ENCODE data around the gene TTC13. TPM values are rescaled to one million over a fixed set of nuclear protein-coding genes. Genes with fewer than 3 reads are reported as not detected.

TTC13 gene
- total RNA-seq, 1 experiment from 2014 or later: 12.3 TPM

- Histone ChIP-seq H3K27ac (ENCODE audit: low read depth, low read length) (no peak overlapping the region), H3K27me3 (ENCODE audit: insufficient read depth, low read length) (no peaks in the 10 kb centered on the region), H3K4me3 (replicated peaks in 1 of 2; ENCODE audit: low read depth in 1 of 2, low read length in 2 of 2) (no peak overlapping the region), H3K4me1 (ENCODE audit: control insufficient read depth in 1 of 2, insufficient read depth in 2 of 2, low read length in 2 of 2) (peaks cover 0 to 7% of the 10 kb centered on the region in 2 experiments; a peak in 2 of 4 replicates), H4K20me1 (ENCODE audit: insufficient read depth) (no peaks in the 10 kb centered on the region), H2AFZ (ENCODE audit: low read depth, low read length, poor library complexity, severe bottlenecking) (no peak overlapping the region), H3K9ac (ENCODE audit: low read length) (no peak overlapping the region), H3K79me2 (ENCODE audit: insufficient read depth, low read length) (peaks cover 45% of the 10 kb centered on the region), H3K9me2 (ENCODE audit: insufficient read depth) (no peaks in the 10 kb centered on the region), H3K4me2 (ENCODE audit: low read length) (no peak overlapping the region), H3K36me3 (ENCODE audit: control insufficient read depth in 1 of 2, insufficient read depth in 2 of 2, low read length in 2 of 2) (no peaks in the 10 kb centered on the region; a peak in 2 of 4 replicates), H3K9me3 (ENCODE audit: control insufficient read depth in 1 of 2, insufficient read depth in 1 of 2, low read depth in 1 of 2, low read length in 2 of 2) (no peaks in the 10 kb centered on the region)
- ATAC-seq: no peak
- ChIA-PET RAD21 (ENCODE audit: low non-redundant PET in 1 of 2, low total read pairs in 2 of 2, uncharacterized antibody in 2 of 2, unreplicated experiment in 2 of 2) (no interaction called here), POLR2A (no interaction called here), CTCF (no interaction called here)
- DNase-seq (ENCODE audit: low read depth, low spot score): no peak
- BruUV-seq (replicated peaks): no TSS peak
- intact Hi-C loops (cut with micrococcal nuclease): no loop called here
- TF ChIP-seq CEBPB (IDR thresholded peaks at IDR 0.05; ENCODE audit: low read depth) (no peak), SRF (IDR thresholded peaks at IDR 0.05; ENCODE audit: low read depth) (no peak)
These were observed 121.6 kb downstream of the TTC13 start for GRCh38 chr1:230857077-230857476.

MicroRNAs encoded within 50 kb of the gene (microRNA counts, 767-probe panel; counts per million panel counts)
- microRNA hsa-miR-1182: not detected

Other genes starting within 250 kb of the TTC13 start
- not detected for gene CAPN9, start 231.5 kb downstream of the TTC13 start, total RNA-seq (2021; ENCODE audit: unreplicated experiment)
- gene C1orf198, start 110.3 kb downstream of the TTC13 start, total RNA-seq (2021; ENCODE audit: unreplicated experiment): 22.9 TPM
- gene ARV1, start 233 bp upstream of the TTC13 start, total RNA-seq (2021; ENCODE audit: unreplicated experiment): 4.0 TPM
- 23.6 TPM for gene FAM89A, start 61.4 kb upstream of the TTC13 start, total RNA-seq (2021; ENCODE audit: unreplicated experiment)
- 0.02 TPM for gene TRIM67, start 183.2 kb upstream of the TTC13 start, total RNA-seq (2021; ENCODE audit: unreplicated experiment)